ENCODE measurements around the gene PPARG.
"Not testable (repeated sequence)": the region's sequence is repeated elsewhere in the genome, so short reads cannot be mapped to it uniquely, and the experiment has no call there.

PPARG gene

DNA sequence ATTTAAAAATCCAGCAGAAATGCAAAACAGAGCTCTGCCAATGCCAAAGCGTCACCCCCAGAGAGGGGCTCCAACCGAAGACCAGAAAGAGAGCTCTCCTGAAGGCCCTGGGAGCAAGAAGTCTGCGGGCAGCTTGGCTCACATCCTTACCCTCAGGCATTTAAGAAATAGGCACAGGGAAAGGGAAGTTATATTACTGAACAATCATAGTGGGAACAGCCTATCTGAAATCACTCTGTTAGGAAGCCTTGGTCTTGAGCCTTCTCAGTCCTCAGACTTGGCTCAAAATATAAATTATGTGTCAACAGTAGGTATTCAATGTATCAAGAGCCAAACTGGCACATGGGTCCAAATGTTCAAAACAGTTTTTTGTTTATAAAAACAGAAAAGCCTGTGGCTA, 10.3 kb upstream of the PPARG start:
- no peak for DNase-seq (ENCODE audit: low read depth in 2 of 2, low spot score in 1 of 2)

DNA sequence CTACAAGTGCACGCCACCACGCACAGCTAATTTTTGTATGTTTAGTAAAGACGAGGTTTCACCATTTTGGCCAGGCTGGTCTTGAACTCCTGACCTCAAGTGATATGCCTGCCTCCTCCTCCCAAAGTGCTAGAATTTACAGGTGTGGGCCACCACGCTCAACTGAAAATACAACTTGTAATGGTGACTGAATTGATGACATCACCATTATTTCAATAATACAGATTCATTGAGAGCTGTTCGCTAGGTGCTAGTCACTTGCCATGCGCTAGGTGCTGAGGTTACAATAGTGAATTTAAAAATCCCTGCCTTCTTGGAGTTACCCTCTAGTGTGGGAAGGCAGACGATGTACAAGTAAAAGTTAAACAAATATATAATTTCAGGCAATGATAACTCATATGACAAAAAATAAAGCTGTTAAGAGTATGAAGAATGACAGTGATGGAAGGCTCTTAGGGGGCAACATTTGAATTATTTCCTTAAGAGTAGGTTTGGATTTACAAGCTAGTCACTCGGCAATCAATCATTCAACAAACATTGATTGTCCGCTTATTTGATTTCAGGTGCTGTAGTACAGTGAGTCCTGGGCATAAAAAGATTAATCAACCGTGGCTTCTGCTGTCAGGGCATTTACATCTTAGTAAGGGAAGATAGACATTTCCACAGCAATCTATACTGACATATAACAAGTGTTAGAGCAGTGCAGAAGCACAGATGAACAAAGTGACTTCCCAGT, 9.1 kb upstream of the PPARG start:
- DNase-seq (ENCODE audit: low read depth in 2 of 2, low spot score in 1 of 2): no peak

DNA sequence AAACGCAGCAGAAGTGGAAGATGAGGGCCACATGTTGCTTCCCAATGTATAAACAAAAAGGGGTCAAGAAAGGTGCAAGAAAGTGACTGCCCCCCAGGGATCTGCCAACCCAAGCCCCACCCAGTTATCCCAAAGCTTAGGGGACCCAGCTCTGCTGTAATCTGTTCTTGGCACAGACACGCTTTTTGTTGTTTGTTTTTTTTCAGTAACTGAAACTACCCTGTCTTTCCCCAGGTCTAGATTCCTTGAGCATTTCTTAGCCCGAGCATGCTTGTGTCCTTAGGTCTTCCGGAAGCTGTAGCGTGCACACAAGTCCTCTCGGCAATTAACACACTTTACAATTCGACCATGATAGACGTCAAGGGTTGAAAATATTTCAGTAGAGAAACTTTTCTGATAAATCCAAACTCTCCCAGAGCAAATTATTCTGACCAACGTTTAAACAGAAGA, 8.5 kb upstream of the PPARG start:
- DNase-seq (ENCODE audit: low read depth in 2 of 2, low spot score in 1 of 2): no peak

DNA sequence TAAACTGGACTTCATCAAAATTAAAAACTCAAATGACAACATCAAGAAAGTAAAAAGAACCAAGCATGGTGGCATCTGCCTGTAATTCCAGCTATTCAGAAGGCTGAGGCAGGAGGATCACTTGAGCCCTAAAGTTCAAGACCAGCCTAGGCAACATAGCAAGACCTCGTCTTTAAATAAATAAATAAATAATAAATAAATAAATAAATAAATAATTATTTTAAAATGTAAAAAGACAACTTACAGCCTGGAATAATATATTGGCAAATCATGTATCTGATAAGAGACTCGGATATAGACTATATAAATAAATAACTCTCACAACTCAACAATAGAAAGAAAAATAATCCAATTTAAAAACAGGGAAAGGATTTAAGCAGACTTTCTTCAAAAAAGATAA, 4.3 kb upstream of the PPARG start:
- DNase-seq (ENCODE audit: low read depth in 2 of 2, low spot score in 1 of 2): no peak

DNA sequence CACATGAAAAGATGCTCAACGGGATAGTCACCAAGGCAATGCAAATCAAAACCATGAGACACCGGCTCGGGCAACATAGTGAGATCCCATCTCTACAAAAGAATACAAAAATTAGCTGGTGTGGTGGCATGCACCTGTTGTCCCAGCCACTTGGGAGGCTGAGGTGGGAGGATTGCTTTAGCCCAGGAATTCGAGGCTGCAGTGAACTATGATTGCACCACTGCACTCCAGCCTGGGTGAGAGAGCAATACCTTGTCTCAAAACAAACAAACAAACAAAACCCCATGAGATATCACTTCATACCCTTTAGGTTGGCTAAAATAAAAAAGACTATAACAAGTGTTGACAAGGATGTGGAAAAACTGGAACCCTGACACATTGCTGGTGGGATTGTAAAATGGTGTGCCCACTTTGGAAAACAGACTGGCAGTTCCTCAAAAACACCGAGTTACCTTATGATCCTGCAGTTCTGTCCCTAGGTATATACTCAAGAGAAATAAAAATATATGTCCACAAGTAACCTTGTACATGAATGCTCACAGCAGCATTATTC, 3.8 kb upstream of the PPARG start:
- DNase-seq (ENCODE audit: low read depth in 2 of 2, low spot score in 1 of 2): no peak

DNA sequence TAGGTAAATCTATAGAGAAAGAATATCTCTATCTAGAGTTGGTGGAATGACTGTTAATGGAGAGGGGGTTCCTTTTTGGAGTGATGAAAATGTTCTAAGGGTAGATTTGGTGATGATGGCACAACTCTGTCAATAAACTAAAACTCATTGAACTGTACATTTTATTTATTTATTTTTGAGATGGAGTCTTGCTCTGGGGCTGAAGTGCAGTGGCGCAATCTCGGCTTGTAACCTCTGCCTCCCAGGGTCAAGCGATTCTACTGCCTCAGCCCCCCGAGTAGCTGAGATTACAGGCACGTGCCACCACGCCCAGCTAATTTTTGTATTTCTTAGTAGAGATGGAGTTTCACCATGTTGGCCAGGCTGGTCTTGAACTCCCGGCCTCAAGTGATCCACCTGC, 3.1 kb upstream of the PPARG start:
- DNase-seq (ENCODE audit: low read depth in 2 of 2, low spot score in 1 of 2): not testable (repeated sequence)

DNA sequence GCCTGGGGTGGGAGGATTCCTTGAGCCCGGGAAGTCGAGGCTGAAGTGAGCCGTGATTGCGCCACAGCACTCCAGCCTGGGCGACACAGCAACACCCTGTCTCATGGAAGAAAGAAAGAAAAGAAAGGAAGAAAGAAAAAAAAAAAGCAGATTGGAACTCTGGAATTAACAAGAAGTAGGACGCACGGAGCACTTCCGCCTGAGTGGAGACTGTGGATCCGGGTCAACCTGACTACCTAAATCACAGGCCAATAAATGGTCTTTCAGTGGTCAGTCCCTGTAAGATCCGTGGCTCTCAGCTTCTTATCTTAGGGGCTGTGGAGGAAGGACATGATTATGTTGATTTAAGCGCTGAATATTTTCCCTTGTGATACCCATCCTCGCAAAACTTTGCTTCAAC, 2.4 kb upstream of the PPARG start:
- DNase-seq (ENCODE audit: low read depth in 2 of 2, low spot score in 1 of 2): no peak

DNA sequence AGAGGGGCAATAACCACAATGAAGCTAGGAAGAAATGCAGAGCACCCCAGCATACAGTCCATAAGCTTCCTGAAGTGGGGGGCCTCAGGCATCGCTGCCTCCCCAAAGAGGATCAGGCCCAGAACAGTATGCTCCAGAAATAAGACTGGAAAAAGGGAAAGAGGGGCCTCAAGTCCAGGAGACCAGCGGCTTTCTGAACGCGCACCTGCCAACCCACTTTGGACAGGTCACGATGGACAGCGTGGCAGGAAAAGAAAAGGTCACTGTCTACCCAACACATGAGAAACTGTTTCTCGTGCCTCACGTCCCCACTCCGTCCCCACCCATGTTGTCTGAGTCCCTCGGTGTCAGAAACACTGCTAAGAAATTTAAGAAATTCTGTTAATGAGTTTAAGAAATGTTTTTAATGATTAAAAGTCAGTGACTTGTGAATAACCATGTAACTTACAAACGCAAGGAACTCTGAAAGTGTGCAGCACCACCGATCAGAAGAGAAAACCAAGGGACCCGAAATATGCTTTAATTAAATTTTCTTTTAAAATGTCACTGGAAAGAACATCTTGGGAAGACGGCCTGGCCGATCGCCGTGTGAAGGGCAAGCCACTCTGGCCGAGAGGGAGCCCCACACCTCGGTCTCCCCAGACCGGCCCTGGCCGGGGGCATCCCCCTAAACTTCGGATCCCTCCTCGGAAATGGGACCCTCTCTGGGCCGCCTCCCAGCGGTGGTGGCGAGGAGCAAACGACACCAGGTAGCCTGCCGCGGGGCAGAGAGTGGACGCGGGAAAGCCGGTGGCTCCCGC, 1.7 kb upstream of the PPARG start:
- no peak for DNase-seq (ENCODE audit: low read depth in 2 of 2, low spot score in 1 of 2)

DNA sequence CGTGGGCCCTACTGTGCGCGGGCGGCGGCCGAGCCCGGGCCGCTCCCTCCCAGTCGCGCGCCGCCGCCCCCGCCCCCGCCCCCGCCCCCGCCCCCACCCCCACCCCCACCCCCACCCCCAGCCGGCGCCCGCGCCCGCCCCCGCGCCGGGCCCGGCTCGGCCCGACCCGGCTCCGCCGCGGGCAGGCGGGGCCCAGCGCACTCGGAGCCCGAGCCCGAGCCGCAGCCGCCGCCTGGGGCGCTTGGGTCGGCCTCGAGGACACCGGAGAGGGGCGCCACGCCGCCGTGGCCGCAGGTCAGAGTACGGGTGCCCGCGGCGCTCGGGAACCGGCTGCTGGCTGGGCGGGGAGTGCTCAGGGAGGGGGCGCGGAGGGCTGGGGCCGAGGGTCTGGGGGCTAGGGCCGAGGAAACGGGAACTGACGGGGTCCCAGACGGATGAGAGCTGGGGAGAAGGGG, 1.1 kb upstream of the PPARG start:
- no peak for DNase-seq (ENCODE audit: low read depth in 2 of 2, low spot score in 1 of 2)

DNA sequence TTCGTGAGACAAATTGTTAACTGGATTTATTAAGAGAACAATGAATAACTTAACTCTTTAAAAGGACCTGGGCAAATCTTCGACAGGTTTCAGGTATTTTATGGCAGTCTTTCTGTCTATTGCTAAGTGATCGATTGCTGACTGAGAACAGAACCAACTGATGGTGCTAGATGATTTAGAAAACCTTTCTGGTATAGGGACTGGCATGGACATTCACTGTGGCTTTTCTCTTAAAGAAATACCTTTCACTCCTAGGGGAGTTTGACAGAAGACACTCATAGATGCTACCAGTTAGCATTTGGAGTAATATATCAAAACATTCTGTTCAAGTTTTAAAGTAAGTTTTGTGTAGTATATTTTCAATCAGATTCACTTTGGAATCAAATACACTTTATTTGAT, 654 bp downstream of the PPARG start:
- DNase-seq (ENCODE audit: low read depth in 2 of 2, low spot score in 1 of 2): no peak

DNA sequence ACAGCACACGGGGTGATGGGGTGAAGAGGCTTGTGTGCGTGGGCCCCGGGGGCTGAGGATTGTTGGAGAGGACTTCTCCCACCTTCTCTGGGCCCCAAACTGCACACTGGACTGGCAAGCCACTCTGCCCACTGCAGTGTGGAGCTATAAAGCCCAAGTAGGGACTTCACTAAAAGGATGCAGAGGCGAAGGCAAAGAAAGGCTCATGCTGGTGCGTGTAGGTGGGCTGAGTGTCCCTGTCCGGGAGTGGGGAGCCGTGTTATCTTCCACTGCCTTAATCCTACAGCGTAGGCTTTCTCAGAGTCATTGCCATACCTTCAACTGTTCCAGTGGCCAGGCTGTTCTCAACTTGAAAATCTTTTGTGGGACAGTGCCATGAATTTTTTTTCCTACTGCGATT, 3.9 kb downstream of the PPARG start:
- DNase-seq (ENCODE audit: low read depth in 2 of 2, low spot score in 1 of 2): no peak

DNA sequence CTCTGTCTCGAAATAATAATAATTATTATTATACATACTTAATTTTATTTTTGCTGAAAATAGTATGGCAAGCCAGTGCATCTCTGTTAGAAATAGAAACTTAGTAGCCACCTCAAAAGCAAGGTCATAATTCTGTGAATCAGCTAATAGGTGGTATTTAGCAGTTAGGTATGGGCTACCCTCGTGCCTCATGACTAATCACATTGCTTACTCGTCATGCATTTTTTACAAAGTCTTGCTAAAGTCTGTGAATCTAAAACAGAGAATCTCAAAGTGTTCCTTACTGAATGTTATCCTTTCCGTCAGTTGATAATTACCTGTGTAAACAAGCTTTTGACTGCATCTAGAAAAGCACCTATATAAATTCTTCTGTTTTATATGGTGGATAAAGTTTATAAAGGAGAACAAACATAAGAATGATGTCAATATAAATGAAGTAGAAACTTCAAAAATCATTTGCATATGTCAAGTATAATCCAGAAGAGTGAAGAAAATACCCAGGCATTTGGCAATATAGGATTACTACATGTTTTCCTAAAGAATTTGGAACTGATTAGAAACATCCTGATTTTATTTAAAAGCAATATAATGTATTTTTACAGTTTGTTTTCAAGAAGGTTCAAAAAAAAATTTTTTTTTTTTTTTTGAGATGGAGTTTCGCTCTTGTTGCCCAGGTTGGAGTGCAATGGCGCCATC, 6.2 kb downstream of the PPARG start:
- no peak for DNase-seq (ENCODE audit: low read depth in 2 of 2, low spot score in 1 of 2)

DNA sequence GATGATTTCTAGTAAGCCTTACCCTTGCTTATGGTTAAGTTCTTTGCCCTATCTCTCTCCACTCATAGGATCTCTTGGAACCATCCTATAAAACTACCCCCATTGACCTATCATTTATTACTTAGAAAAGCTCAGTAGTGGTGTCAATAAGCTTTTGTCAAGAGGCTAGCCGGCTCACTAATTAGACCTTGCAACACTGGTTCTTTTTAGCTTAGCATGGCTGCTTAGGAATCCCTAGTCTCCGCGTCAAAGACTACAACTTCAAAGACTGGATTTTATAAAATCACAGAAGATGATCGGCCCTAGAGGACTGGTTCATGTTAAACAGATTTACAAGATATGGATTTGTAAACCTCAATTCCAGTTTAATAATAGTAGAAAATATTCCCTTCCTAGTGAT, 7.6 kb downstream of the PPARG start:
- DNase-seq (ENCODE audit: low read depth in 2 of 2, low spot score in 1 of 2): no peak

DNA sequence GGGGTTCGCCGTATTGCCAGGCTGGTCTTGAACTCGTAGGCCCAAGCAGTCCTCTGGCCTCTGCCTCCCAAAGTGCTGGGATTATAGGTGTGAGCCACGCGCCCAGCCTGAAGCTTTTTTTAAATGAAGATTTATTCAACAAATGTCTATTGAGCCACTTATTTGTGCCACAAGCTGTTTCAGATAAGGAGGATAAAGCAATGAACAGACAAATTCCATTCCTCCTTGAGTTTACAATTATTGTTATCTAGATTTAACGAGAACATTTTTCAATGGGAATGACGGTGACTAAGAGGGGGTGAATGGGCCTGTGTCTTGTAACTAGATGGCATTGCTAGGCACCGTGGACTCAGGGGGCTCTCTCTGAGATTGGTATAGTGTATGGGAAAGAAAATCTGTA, 10.2 kb downstream of the PPARG start:
- no peak for DNase-seq (ENCODE audit: low read depth in 2 of 2, low spot score in 1 of 2)

DNA sequence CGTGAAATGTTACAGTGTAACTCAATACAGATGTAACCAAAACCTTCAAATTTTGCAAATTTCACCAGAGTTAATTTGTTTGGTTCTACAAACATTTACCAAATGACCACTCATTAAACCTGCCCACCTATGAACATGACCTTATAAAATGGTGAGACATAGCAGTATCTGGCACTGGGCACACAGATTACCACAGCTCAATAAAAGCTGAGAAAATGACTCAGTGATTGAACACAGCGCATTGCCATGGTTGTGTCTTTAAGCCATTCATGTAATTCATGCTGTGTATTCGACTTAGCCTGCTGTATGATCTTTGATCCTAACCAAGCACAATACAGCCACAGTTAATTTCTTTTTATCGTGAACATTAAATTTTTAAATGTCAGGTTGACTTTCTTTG, 11.3 kb downstream of the PPARG start:
- DNase-seq (ENCODE audit: low read depth in 2 of 2, low spot score in 1 of 2): no peak

DNA sequence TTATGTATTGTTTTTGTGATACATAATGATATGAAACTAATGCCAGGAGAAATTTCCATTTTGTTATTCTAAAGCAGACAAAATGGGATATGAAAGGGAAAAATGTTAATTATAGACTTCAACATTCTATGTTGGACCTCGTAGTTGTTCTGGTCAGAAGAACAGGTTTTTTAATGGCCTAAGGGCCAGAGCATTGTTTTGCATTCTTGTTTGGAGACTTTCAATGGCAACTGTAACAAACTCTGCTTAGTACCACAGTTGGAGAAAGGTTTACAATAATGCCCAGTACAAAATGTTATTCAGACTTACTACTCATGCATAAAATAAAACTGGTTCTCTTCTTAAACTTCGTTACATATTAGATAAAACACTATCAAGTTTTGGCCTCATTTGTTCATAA, 12.2 kb downstream of the PPARG start:
- no peak for DNase-seq (ENCODE audit: low read depth in 2 of 2, low spot score in 1 of 2)

DNA sequence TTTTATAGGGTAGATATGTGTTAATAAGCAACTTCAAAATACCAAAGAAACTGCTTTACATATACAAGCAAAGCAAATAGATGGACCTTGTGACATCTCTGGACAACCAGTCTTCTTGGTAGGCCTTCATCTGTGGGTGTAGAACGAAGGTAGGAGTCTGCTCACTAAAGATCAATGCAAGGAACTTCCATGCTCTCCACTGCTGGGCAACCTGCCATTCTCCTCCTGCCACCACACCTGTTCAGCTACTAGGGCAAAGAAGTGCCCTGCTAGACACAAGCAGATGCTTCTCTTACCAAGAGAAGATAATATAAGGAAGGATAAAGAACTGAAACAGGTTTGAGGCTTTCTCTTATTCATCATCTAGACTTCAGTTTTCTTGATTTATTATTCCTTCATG, 12.6 kb downstream of the PPARG start:
- DNase-seq (ENCODE audit: low read depth in 2 of 2, low spot score in 1 of 2): no peak

DNA sequence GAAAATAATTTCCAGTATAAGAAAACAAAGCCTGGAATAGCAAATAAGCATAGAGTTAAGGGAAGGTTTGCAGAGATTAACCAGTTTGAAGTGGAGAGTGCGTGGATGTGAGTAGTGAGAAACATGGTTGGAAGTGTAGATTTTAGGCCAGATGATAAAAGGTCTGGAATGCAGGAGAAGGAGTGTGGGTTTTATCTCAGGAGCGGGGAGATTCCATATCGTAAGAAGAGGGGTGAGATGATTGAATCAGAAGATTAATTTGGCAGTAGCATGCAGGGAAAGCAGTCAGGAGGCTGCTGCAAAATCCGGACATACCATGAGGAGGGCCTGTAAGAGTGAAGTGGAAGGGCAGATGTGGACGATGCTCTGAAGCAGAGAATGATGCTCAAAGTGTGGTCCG, 13.7 kb downstream of the PPARG start:
- no peak for DNase-seq (ENCODE audit: low read depth in 2 of 2, low spot score in 1 of 2)

DNA sequence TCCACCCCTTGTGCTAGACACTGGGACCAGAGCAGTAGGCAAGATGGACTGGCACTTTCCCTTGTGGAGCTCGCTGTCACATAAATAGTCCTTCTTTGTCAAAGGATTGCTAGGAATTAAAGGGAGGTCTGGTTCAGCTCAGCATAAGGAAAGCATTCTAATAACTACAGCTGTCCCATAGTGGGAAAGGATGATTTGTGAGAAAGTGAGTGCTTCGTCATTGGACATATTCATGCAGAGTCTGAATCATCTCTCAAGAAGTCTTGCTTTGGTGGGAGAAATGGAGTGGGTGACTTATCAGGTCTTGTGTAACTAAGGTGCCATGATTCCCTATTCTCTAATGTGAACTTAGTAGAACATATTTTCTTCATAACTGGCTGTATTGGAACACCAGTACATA, 14.7 kb downstream of the PPARG start:
- no peak for DNase-seq (ENCODE audit: low read depth in 2 of 2, low spot score in 1 of 2)

DNA sequence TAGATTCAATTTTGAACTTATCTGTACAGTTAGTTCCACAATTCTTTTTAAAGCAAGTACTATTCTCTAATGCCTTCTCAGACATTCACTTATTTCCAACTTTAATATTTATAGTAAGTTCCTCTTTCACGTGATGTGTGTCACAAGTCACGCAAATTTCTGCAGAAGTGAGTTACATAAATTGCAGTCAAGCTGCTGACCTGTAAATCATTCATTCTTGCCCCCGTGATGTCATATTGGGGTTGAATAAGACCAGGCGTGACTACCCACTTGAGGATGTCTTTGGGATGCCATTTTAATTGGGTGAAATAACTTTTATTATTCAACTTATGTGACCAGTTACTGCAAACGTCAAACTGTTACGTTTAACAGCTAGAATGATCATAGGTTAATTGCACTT, 15.1 kb downstream of the PPARG start:
- no peak for DNase-seq (ENCODE audit: low read depth in 2 of 2, low spot score in 1 of 2)

DNA sequence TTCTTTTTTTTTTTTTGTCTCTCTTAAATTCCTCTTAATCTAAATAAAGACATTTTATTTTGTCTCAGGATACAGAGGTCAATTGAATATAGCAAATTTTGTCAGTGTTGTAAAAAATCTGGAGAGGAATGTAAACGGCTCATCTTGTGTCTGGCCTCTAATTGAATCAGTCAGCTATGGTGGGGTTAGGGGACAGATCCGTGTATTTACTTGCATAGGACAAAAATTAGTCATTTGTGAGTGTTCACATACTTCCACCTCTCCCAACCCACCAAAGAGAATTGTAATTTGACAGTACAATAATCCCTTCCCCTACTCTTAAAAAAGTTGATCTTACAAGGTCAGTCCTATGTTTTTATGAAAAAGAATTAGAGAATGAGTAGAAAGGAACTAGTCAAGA, 18.3 kb downstream of the PPARG start:
- DNase-seq (ENCODE audit: low read depth in 2 of 2, low spot score in 1 of 2): no peak

DNA sequence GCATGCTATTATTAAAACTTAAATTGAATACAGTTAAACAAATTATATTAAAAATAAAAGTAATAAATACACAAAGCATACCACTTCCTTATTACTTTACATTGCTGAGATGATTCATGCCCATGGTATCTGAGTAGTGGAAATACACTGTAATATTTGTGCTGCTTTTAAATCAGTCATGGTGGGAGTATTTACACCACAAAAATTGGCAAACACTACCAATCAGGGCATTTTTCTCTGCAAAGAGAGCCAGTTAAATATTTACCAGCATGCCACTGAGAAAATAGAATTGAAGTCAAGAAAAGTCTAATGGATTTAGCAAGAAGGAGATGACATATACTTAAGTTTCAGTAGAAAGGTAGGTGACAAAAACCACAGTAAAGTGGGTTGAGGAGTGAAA, 19.6 kb downstream of the PPARG start:
- DNase-seq (ENCODE audit: low read depth in 2 of 2, low spot score in 1 of 2): no peak

Data from stimulated activated CD8-positive, alpha-beta memory T cell treated with anti-CD3 and anti-CD28 coated beads, Interleukin-4, amount 100 ng/mL, for 4 hours (primary cell).